Ovary (tissue), 3 donors: ENCODE measurements around the gene INPP4A.

Experiments used
- CTCF ChIP-seq, 3 donors: fragments of 450-650 bp in 2 of 3; fragments of 200-600 bp in 1 of 3; IDR thresholded peaks; one replicate each; pipeline versions ENCODE4 v1.5.1 to v1.8.0; 2016 to 2022; ENCODE audit warnings: antibody characterized with exemption in 3 of 3, mild to moderate bottlenecking in 1 of 3
- EP300 ChIP-seq: sonication (generic); formaldehyde crosslinking; IDR thresholded peaks from one replicate; pipeline ENCODE4 v1.6.1; 2017; ENCODE audit warnings: antibody characterized with exemption
- POLR2A ChIP-seq: fragments of 450-650 bp; IDR thresholded peaks from one replicate; pipeline ENCODE4 v1.6.1; 2017; ENCODE audit warnings: antibody characterized with exemption, mild to moderate bottlenecking, moderate library complexity
- donor health status: DM: no; HTN: no; CAD: no.

GRCh38 chr2:98580656-98581284 is 136.1 kb downstream of the INPP4A start:
- TF ChIP-seq CTCF (IDR thresholded peaks at IDR 0.05) (no peak), EP300 (no peak), POLR2A (no peak)
